GM12892 (cell line): ENCODE results near the gene BTRC.
A peak's percentile ranks its signal among the peaks of the same experiment; 100 is the strongest.

Source experiments
- DNase-seq: peaks from one replicate; pipeline ENCODE4 v3.0.0; 2011; ENCODE audit not compliant: insufficient read length
- FAIRE-seq: peaks from 2 replicates; lab custom pipeline; 2011; peaks lifted over from hg19 to GRCh38; lab: Jason Lieb, UNC
- POLR2A ChIP-seq: IDR thresholded peaks from 2 replicates; pipeline ENCODE4 v1.6.1; 2011; ENCODE audit warnings: low read depth, low read length, control low read depth
- POLR2AphosphoS5 ChIP-seq: IDR thresholded peaks from 2 replicates; pipeline ENCODE4 v1.6.1; 2011; ENCODE audit warnings: low read depth, low read length, control low read depth
- TAF1 ChIP-seq: IDR thresholded peaks from 2 replicates; pipeline ENCODE4 v1.6.1; 2011; ENCODE audit warnings: low read depth, mild to moderate bottlenecking, control low read depth, low read length, borderline replicate concordance

BTRC gene

DNA sequence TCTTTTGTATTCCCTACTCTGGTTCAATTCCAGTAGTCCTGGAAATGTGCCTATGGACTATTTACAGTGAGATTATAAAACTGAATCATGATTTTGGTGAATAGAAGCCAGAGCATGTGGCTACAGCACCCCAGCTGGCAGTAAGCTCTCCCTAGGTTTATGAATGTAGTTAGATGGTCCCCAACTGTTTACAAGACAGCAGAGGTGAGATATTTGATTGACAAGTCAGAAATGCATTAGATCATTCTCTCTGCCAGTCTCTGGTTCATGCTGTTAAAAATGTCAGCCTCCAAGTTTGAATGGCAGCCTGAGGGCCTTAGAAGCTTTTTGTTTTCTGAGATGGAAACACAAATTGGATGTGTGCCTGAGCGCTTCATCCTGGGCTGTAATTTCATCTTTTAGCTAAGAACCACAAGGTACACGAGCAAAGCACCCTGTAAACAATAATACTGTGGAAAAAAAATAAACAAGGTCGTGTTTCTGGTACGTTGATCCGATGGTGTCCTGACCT, 85.0 kb downstream of the BTRC start:
- DNase-seq (no peak), FAIRE-seq (no peak)
- TF ChIP-seq POLR2A (no peak), TAF1 (no peak), POLR2AphosphoS5 (no peak)

DNA sequence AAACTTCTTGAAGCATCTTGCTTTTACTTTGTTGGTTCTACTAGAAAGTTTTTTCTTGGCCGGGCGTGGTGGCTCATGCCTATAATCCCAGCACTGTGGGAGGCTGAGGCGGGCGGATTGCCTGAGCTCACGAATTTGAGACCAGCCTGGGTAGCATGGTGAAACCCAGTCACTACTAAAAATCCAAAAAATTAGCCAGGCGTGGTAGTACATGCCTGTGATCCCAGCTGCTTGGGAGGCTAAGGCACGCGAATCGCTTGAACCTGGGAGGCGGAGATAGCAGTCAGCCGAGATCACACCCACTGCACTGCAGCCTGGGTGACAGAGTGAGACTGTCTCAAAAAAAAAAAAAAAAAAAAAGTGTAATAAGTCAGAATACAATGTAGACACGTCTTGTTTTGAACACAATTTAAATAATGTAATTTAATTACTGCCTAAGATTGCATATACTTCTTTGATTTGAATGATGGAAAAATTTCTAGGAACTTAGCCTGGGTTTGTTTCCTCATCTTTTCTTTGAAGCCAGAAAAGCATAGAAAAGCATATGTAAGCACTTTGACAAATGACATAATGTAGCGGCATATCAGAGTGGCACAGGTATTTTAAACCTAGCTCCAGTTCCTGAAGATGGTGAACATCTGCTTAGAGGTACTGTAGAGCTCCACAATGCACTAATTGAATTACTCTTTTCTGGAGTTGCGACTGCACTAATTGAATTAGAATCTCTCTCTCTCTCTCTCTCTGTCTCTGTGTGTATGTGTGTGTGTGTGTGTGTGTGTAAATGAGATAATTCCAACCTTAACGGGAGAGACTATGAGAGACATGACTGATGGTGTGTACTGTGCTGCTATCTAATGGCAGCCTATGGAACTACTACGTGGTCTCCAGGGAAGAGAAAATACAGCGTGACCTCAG, 87.8 kb downstream of the BTRC start:
- FAIRE-seq (peak; percentile 88), DNase-seq (peak; percentile 4)
- TF ChIP-seq POLR2AphosphoS5 (no peak), TAF1 (no peak), POLR2A (no peak)

DNA sequence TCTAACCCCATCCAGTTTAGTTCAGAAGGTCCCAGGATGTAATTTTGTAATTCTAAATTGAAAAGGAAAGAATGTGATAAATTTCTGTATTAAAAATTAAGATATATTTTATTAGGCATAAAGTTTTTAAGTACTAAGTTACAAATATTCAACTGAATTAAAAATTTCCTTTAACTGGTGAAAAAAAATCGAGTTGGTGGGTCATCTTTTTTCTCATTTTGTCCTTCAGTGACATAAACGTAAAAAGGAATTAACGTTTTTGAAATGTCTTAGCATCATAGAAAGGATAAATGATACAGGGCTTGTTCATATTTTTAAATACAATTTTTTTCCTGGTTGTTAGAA, 88.5 kb downstream of the BTRC start:
- DNase-seq (no peak), FAIRE-seq (no peak)
- TF ChIP-seq POLR2AphosphoS5: no peak
- no peak for TF ChIP-seq TAF1

DNA sequence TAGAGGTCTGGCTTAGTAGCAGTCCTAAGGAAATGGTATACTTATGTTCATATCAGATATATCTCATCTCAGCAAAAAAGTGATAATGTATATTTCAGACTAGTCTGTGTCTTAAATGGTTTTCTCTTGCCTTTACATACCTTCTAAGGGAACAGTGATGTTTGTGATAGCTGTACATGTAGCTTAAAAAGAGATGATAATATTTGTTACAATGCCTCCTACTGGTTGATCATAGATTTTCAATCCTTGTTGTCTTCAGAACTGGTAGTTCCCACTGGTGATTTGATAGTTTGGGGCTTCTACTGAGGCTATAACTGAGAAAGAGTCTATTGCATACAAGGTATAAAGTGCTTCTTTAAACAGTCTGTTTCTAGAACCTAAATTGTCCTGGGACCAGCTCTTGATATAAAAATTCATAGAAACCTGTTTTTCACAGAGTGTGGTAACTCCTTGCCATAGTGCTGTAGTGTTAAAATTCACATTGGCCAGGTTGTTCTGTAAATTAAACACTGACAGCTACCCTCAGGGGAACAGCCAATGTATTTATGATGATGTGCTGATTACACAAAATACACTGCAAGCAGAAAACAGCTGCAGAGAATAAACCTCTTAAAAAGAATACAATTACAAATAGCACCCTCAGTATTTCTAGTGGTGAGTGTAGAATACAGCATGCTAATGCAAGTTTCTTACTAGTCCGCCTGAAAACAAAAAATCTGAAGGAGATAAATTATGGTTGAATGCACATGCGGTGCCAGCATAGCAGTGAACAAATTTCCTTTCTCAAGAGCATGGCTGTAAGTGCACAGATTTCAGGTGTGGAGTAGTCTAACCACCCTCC, 90.3 kb downstream of the BTRC start:
- FAIRE-seq (peak; percentile 48), DNase-seq (no peak)
- TF ChIP-seq POLR2AphosphoS5 (no peak), TAF1 (no peak), POLR2A (no peak)

DNA sequence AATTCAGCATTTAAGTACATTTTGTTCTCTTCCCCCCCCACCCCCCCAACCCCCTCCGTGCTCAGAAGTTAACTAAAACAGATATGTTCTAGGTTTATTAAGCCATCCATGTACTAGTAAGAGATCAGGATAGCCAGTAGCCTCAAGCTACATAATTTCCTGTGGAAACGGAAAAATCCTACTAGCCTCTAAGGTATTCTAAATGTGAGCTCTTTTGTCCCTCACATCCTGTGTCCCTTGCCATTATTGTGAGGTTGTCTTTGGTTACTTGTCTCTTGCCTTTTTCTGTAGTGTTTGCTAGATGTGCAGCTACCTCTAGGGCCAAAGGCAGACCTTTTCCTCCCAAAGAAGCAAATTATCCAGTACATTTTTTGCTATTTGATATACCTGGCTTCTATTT, 92.1 kb downstream of the BTRC start:
- TF ChIP-seq POLR2AphosphoS5 (no peak), TAF1 (no peak), POLR2A (no peak)
- no peak for FAIRE-seq
- DNase-seq: no peak

DNA sequence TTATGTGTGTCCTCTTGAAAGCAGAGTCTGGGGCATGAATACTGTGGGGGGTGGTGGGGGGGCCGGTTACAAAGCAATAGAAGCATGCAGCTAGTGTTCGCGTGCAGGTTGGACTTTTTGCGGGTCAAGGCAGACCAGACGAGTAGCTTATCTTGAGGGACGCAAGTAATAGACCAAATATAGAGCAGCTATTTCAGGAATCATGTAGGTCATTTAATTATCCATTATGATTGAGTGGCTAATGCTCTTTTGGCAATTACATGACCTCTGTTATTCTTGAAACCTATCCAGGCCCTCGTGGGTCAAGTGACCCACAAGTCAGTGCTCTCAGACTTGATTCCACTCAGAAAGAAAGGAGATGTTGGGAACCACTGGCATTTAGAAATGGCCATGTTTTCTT, 93.0 kb downstream of the BTRC start:
- FAIRE-seq (no peak), DNase-seq (no peak)
- no peak for TF ChIP-seq POLR2A
- TF ChIP-seq POLR2AphosphoS5: no peak
- no peak for TF ChIP-seq TAF1

DNA sequence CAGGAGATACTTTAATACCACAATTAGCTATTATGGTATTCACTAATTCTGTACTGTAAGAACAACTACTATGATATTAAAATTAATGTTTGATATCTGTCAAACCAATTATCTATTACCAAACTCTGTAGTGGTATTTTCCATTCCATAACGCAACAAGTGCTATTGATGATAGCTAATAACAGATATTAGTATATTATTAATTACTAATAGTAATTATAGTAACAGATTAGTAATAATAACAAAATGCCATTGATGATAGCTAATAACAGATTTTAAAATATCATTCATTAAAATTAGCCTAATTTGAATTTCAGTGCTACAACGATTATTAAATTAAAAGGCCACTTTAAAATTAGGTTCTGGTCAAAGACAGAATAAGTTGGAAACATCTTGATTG, 93.5 kb downstream of the BTRC start:
- DNase-seq (no peak), FAIRE-seq (no peak)
- TF ChIP-seq POLR2A: no peak
- TF ChIP-seq TAF1: no peak
- no peak for TF ChIP-seq POLR2AphosphoS5

DNA sequence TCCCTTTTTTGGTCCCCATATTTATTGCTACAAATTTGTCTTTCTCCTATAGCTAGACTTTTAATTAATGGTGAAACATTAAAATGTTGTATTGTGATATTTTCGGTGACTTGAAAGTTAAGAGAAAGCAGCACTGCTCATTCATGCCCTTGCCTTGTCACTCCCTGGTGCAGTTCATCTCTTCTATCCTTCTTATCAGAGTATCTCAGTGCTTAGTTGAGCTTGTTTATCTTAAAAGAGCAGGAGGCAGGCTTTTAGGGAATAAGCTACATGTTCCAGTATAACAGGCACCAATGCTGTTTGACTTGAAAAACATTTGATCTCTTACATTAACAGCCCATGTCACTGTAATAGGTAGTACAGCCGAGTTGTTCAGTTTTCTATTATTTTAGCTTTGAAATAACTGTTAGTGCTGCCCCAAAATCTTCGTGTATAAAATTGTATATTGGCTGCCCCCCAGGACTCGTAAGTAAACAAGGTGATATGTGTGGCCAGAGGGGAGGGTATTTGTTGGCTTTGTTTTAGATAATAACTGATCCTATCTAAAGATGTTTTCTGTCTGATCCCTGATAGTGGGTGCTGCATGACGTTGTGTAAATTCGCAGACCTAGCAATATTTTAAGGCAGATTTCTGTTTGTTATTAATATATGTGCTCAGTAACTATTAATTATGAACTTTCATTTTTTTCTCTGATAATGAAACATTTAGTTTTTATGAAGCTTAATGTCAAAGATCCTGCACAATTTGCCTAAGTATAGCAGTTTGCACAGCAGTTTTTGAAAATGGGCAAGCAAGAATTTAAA, 96.5 kb downstream of the BTRC start:
- no peak for FAIRE-seq
- no peak for TF ChIP-seq POLR2AphosphoS5
- TF ChIP-seq POLR2A: no peak
- TF ChIP-seq TAF1: no peak
- no peak for DNase-seq

DNA sequence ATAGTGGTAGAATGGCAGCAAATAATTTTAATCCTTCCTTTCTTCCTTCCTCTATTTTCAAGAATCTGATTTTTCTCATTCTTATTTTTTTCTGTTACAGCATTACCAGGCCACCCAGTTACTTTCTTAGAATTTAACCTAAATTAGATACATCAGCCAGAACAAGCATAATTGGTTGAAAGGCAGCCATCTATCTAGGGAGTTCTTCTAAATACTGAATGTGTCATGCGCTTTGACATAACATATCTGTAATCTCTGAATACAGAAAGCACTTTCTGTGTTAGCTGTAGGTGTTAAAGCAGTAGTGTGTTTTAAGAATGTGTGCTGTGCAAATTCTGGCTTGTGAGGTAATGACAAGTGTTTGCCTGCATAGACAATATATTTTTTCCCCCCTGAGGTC, 97.3 kb downstream of the BTRC start:
- FAIRE-seq (no peak), DNase-seq (no peak)
- TF ChIP-seq TAF1 (no peak), POLR2AphosphoS5 (no peak), POLR2A (no peak)

DNA sequence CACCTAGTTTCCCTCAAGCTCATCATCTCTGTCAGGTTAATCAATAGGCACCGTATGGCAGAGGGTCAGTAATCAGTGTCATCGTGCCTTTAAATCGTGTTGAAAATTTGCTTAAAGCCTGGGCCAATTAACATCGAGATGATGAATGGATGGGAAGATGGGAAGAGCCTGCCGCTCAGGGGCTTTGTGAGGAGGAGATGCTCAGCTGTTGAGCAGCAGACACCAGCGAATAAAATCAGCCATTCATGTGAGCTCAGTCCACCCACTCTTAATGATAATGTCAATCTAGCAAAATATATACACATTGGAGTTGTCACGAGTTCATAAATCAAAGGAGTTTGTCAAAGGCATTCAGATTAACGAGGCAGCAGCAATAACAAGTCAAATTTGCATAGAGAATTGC, 97.7 kb downstream of the BTRC start:
- no peak for FAIRE-seq

DNA sequence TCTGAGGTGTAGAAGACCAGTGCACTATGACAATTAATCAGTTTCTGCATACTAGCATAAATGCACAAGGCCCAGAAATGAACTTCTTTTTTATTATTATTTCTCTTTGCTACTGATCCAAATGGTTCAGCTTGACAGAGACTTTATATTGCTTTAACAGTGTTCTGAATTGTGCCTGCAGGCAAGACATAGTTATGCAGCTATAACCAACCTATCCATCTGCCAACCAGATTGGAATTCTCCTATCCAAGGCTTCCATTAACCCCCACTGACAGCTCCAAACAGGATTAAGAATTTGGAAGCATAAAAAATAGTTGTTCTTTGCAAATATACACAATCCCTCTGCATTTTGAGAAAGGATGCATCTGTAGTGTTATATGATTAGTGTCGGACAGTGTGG, 98.2 kb downstream of the BTRC start:
- TF ChIP-seq POLR2A (no peak), POLR2AphosphoS5 (no peak), TAF1 (no peak)
- no peak for FAIRE-seq
- DNase-seq: no peak

More for the DNA sequence above, 97.7 kb downstream of the BTRC start:
- TF ChIP-seq POLR2A: no peak
- no peak for TF ChIP-seq TAF1
- no peak for TF ChIP-seq POLR2AphosphoS5
- DNase-seq: no peak
